CD4-positive, alpha-beta T cell (primary cell): Measurements from ENCODE around the gene TCF4. TPM values are rescaled to one million over a fixed set of nuclear protein-coding genes. Genes with fewer than 3 reads are reported as not detected.

Experiments
- ATAC-seq: fragments of 200-7000 bp; cut with Tn5 transposase; one replicate; pipeline ENCODE4 v1.10.0; 2022; ENCODE audit warnings: mild to moderate bottlenecking; ENCODE audit not compliant: poor library complexity
- CTCF ChIA-PET: fragments of 350-600 bp; sonication (Branson Sonifier 250); formaldehyde crosslinking; loops from one replicate; lab custom pipeline; 2021; ENCODE audit warnings: antibody characterized with exemption, inconsistent platforms; lab: Charles Lee
- POLR2A ChIA-PET: fragments of 350-600 bp; sonication (Branson Sonifier 250); formaldehyde crosslinking; loops from one replicate; lab custom pipeline; 2021; ENCODE audit warnings: antibody characterized with exemption, inconsistent platforms; lab: Charles Lee
- DNase-seq, 14 experiments: peaks; one replicate each; pipeline ENCODE4 v3.0.0-alpha.2; 2013 to 2020; ENCODE audit warnings: mixed read lengths in 2 of 14
- H3K27ac ChIP-seq, 2 donors: one replicate each; pipeline versions ENCODE4 v1.5.1 to v1.7.0; 2013; ENCODE audit warnings: low read length in 2 of 2, low read depth in 1 of 2, mild to moderate bottlenecking in 1 of 2
- H3K27me3 ChIP-seq, 2 experiments: 1 replicate in 1 of 2; 2 replicates in 1 of 2; pipeline versions ENCODE4 v1.6.1 to v1.7.0; 2013; ENCODE audit warnings: low read length in 2 of 2, control low read depth in 1 of 2, mild to moderate bottlenecking in 1 of 2, moderate library complexity in 1 of 2; ENCODE audit not compliant: insufficient read depth in 2 of 2, control insufficient read depth in 1 of 2
- H3K36me3 ChIP-seq: one replicate; pipeline ENCODE4 v1.6.1; 2013; ENCODE audit warnings: low read length, control low read depth; ENCODE audit not compliant: insufficient read depth
- H3K4me1 ChIP-seq: one replicate; pipeline ENCODE4 v1.6.1; 2013; ENCODE audit warnings: low read length, control low read depth; ENCODE audit not compliant: insufficient read depth
- H3K4me3 ChIP-seq: one replicate; pipeline ENCODE4 v1.5.1; 2013; ENCODE audit warnings: mild to moderate bottlenecking, low read length, moderate library complexity
- H3K9me3 ChIP-seq, 2 experiments: 1 replicate in 1 of 2; 2 replicates in 1 of 2; pipeline versions ENCODE4 v1.6.1 to v1.7.0; 2013; ENCODE audit warnings: low read length in 2 of 2, mild to moderate bottlenecking in 2 of 2, control low read depth in 1 of 2, moderate library complexity in 1 of 2; ENCODE audit not compliant: control insufficient read depth in 1 of 2, insufficient read depth in 1 of 2
- H3K27ac Mint-ChIP-seq: one replicate; pipeline ENCODE4 v1.8.0; 2020; ENCODE audit warnings: mixed read lengths
- H3K27me3 Mint-ChIP-seq: one replicate; pipeline ENCODE4 v1.8.0; 2021; ENCODE audit warnings: mixed read lengths
- H3K36me3 Mint-ChIP-seq: one replicate; pipeline ENCODE4 v1.8.0; 2021; ENCODE audit warnings: low read depth, mixed read lengths
- H3K4me1 Mint-ChIP-seq: one replicate; pipeline ENCODE4 v1.8.0; 2021; ENCODE audit warnings: low read depth, mixed read lengths
- H3K4me3 Mint-ChIP-seq: one replicate; pipeline ENCODE4 v1.8.0; 2020; ENCODE audit warnings: mild to moderate bottlenecking, mixed read lengths
- H3K9me3 Mint-ChIP-seq: one replicate; pipeline ENCODE4 v1.8.0; 2020; ENCODE audit warnings: mixed read lengths
- intact Hi-C, 2 experiments: fragments of 100-400 bp; cut with DNase I in 1 of 2; cut with micrococcal nuclease in 1 of 2; formaldehyde crosslinking; loops; one replicate each; pipeline versions ENCODE4 v1.15.1 to v1.9.0; 2023 to 2025; cut with DNase I, micrococcal nuclease
- total RNA-seq, 174 experiments: library from RNA in 2 of 174; stranded (reverse) in 2 of 174; gene quantifications; one replicate each; pipeline ENCODE4 v1.2.3 and lab custom pipeline; 2021 to 2026
- TF ChIP-seq, protein P1 (sequence below): fragments of 200-600 bp; IDR thresholded peaks from one replicate; pipeline ENCODE4 v1.8.0; 2022; ENCODE audit warnings: antibody characterized with exemption, mild to moderate bottlenecking

The TCF4 gene
- total RNA-seq, 2 experiments from 2014 or later, result 3.0 to 3.2 TPM

DNA sequence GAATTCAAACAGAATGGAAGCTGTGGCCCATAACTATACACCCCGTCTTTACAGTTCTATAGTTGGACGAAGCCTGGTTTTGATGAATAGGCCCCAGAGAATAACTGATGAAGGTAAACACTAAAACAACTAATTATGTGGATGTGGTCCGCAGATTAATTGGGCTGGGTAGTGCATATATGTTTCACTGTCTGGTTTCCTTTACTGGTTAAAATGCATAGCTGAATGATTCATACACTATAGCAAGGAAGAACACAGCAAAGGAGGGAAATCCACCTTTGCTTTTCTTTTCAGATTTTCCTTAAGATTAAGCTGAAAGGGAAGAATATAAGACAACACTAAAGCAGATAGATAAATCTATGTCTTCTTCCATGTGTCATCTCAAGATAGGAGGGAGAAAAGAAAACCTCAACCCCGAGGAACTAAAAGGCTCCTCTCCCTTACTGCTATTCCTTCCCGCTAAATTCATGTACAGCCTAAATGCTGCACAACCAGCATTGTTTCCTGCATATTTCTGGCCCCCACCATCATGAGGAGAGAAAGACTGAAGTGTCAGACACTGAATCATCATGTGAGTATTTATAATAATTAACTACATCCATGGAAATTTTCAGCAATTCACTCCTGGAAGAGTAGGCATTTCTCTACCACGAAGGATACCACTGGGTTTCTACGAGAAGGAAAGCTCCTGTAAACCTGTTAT, 331.6 kb downstream of the TCF4 start:
- TF ChIP-seq, protein P1, sequence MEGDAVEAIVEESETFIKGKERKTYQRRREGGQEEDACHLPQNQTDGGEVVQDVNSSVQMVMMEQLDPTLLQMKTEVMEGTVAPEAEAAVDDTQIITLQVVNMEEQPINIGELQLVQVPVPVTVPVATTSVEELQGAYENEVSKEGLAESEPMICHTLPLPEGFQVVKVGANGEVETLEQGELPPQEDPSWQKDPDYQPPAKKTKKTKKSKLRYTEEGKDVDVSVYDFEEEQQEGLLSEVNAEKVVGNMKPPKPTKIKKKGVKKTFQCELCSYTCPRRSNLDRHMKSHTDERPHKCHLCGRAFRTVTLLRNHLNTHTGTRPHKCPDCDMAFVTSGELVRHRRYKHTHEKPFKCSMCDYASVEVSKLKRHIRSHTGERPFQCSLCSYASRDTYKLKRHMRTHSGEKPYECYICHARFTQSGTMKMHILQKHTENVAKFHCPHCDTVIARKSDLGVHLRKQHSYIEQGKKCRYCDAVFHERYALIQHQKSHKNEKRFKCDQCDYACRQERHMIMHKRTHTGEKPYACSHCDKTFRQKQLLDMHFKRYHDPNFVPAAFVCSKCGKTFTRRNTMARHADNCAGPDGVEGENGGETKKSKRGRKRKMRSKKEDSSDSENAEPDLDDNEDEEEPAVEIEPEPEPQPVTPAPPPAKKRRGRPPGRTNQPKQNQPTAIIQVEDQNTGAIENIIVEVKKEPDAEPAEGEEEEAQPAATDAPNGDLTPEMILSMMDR, result no peak
- no peak for ATAC-seq
- CTCF ChIA-PET, result no interaction called here

DNA sequence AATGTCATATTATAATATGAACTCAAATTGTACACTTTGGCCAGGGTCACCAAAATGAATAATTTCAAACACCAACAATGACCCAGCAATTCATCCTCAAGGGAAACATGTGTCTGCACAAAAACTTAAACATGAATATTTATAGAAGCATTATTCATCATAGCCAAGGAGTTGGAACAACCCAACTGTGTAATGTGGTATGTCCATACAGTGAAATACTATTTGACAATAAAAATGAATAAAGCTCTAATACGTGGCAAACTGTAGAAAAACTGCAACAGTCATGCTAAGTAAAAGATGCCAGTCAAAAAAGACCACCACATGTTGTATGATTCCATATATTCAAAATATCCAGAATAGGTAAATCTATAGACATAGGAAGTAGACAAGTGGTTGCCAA, 334.2 kb downstream of the TCF4 start:
- no peaks in the 10 kb centered on the region for H3K4me1 Mint-ChIP-seq
- TF ChIP-seq, protein P1, result no peak
- H3K27ac ChIP-seq, result no peak overlapping the region

More for the DNA sequence above, 331.6 kb downstream of the TCF4 start:
- Mint-ChIP-seq H3K27me3 (no peaks in the 10 kb centered on the region), H3K4me3 (no peak overlapping the region), H3K9me3 (no peaks in the 10 kb centered on the region), H3K36me3 (no peaks in the 10 kb centered on the region), H3K4me1 (no peaks in the 10 kb centered on the region), H3K27ac (no peak overlapping the region)
- DNase-seq, result no peak
- Histone ChIP-seq H3K4me3 (no peak overlapping the region), H3K4me1 (no peaks in the 10 kb centered on the region), H3K9me3 (peaks cover 0 to 2% of the 10 kb centered on the region in 2 experiments), H3K36me3 (no peaks in the 10 kb centered on the region), H3K27ac (no peak overlapping the region), H3K27me3 (no peaks in the 10 kb centered on the region)
- POLR2A ChIA-PET, result no interaction called here
- intact Hi-C loops, result no loop called here

DNA sequence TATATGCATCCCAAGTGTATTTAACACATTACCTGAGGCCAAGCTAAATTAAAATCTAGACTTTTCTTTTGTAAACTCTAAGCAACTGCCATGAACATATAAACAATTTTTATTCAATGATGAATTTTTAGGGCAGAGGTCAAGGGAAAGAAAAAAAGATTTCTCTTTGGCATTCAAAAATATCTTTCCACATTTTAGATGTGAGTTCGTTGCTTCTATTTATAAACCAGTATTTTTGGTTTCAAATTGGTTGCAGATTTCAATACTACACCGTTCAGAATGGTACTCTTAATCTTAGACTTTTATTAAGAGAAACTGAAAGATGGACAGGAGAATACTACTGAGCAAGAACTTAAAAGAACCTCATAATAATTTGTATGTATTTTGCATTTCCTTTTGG, 335.1 kb downstream of the TCF4 start:
- Mint-ChIP-seq H3K4me1 (no peaks in the 10 kb centered on the region), H3K9me3 (no peaks in the 10 kb centered on the region), H3K27me3 (no peaks in the 10 kb centered on the region), H3K36me3 (no peaks in the 10 kb centered on the region), H3K27ac (no peak overlapping the region), H3K4me3 (no peak overlapping the region)
- H3K36me3 ChIP-seq, result no peaks in the 10 kb centered on the region
- CTCF ChIA-PET, result no interaction called here
- H3K4me1 ChIP-seq, result no peaks in the 10 kb centered on the region
- ATAC-seq (no peak), DNase-seq (no peak)
- TF ChIP-seq, protein P1, result no peak
- POLR2A ChIA-PET, result no interaction called here
- H3K4me3 ChIP-seq, result no peak overlapping the region
- H3K27ac ChIP-seq, result no peak overlapping the region
- H3K9me3 ChIP-seq, result no peaks in the 10 kb centered on the region
- H3K27me3 ChIP-seq, result no peaks in the 10 kb centered on the region
- intact Hi-C loops, result no loop called here

More for the DNA sequence above, 334.2 kb downstream of the TCF4 start:
- ChIA-PET POLR2A (no interaction called here), CTCF (no interaction called here)
- Mint-ChIP-seq H3K27me3 (no peaks in the 10 kb centered on the region), H3K9me3 (no peaks in the 10 kb centered on the region), H3K27ac (no peak overlapping the region), H3K4me3 (no peak overlapping the region), H3K36me3 (no peaks in the 10 kb centered on the region)
- no peak overlapping the region for H3K4me3 ChIP-seq
- no peak for DNase-seq
- no peaks in the 10 kb centered on the region for H3K27me3 ChIP-seq
- intact Hi-C loops, result no loop called here
- no peaks in the 10 kb centered on the region for H3K36me3 ChIP-seq
- H3K9me3 ChIP-seq, result no peaks in the 10 kb centered on the region
- no peaks in the 10 kb centered on the region for H3K4me1 ChIP-seq
- no peak for ATAC-seq
